ENCODE data around the gene PRXL2B.

DNA sequence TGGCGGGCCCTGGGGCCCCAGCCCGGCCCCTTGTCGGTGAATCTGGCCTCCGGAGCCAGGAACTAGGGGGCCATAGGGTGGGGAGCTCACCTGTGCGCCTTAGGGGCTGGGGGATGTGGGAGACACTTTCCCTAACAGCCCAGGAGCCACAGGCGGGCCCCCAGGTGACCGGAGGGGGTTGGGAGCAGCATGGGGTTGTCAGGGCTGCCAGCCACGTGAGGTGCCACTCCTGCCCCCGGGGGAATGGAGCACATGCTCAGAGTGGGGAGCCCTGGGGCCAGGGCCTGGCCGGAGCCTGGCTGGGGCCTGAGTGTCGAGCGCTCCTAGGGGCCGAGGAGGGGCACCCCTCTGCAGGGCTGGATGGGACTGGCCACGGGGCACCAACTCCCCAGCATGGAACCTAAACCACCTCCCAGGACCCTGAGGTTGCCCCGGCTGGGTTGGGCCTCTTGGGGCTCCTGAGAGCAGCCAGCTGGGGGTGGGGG is 19.9 kb downstream of the PRXL2B start:
- TF ChIP-seq, protein P1, sequence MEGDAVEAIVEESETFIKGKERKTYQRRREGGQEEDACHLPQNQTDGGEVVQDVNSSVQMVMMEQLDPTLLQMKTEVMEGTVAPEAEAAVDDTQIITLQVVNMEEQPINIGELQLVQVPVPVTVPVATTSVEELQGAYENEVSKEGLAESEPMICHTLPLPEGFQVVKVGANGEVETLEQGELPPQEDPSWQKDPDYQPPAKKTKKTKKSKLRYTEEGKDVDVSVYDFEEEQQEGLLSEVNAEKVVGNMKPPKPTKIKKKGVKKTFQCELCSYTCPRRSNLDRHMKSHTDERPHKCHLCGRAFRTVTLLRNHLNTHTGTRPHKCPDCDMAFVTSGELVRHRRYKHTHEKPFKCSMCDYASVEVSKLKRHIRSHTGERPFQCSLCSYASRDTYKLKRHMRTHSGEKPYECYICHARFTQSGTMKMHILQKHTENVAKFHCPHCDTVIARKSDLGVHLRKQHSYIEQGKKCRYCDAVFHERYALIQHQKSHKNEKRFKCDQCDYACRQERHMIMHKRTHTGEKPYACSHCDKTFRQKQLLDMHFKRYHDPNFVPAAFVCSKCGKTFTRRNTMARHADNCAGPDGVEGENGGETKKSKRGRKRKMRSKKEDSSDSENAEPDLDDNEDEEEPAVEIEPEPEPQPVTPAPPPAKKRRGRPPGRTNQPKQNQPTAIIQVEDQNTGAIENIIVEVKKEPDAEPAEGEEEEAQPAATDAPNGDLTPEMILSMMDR (IDR thresholded peaks at IDR 0.05) = no peak
- no peak for TF ChIP-seq POLR2A (IDR thresholded peaks at IDR 0.05)
